OCI-LY7 (cell line): ENCODE measurements around the gene TGFBR1. TPM values are rescaled to one million over a fixed set of nuclear protein-coding genes. Genes with fewer than 3 reads are reported as not detected.

Source experiments
- BruUV-seq: library from RNA; stranded (reverse); fragments of 400-500 nt; replicated peaks from 2 replicates; lab custom pipeline; 2021; lab: Mats Ljungman, UMichigan
- CTCF ChIA-PET: fragments of 300-600 bp; sonication (Branson Sonifier 250); formaldehyde crosslinking; loops from one replicate; lab custom pipeline; 2022; ENCODE audit warnings: antibody characterized with exemption; ENCODE audit not compliant: unreplicated experiment; lab: Charles Lee
- POLR2A ChIA-PET: fragments of 300-600 bp; sonication (Branson Sonifier 250); formaldehyde crosslinking; loops from one replicate; lab custom pipeline; 2022; ENCODE audit warnings: antibody characterized with exemption; lab: Charles Lee
- DNase-seq: peaks from one replicate; pipeline ENCODE4 v3.0.0-alpha.2; 2015; ENCODE audit warnings: low spot score
- H2AFZ ChIP-seq: fragments of 200-600 bp; sonication (generic), shearing (Covaris generic); 2 replicates; pipeline ENCODE4 v1.6.1; 2014; ENCODE audit warnings: mild to moderate bottlenecking, antibody characterized with exemption, low read length, moderate library complexity
- H3K27ac ChIP-seq: fragments of 200-600 bp; sonication (generic); 2 replicates; pipeline ENCODE4 v1.5.1; 2014; ENCODE audit warnings: mixed run types, low read depth, mild to moderate bottlenecking, moderate library complexity, low read length, inconsistent platforms; ENCODE audit not compliant: poor library complexity, severe bottlenecking
- H3K36me3 ChIP-seq: fragments of 200-600 bp; sonication (generic); 2 replicates; pipeline ENCODE4 v1.6.1; 2014; ENCODE audit warnings: mild to moderate bottlenecking, antibody characterized with exemption, low read length, moderate library complexity, mixed read lengths; ENCODE audit not compliant: insufficient read depth
- H3K4me1 ChIP-seq: fragments of 200-600 bp; sonication (generic); 2 replicates; pipeline ENCODE4 v1.5.1; 2014; ENCODE audit warnings: mild to moderate bottlenecking, low read length; ENCODE audit not compliant: insufficient read depth, poor library complexity, severe bottlenecking
- H3K4me2 ChIP-seq: fragments of 200-600 bp; sonication (generic); 2 replicates; pipeline ENCODE4 v1.6.1; 2014; ENCODE audit warnings: mild to moderate bottlenecking, low read length
- H3K4me3 ChIP-seq: fragments of 200-600 bp; sonication (generic); 2 replicates; pipeline ENCODE4 v1.5.1; 2014; ENCODE audit warnings: mild to moderate bottlenecking, low read depth, low read length; ENCODE audit not compliant: poor library complexity, severe bottlenecking
- H3K79me2 ChIP-seq: fragments of 200-600 bp; sonication (generic); 2 replicates; pipeline ENCODE4 v1.6.1; 2016; ENCODE audit warnings: low read depth, mild to moderate bottlenecking, low read length, moderate library complexity, mixed read lengths; ENCODE audit not compliant: insufficient read depth
- H3K9me2 ChIP-seq: fragments of 200-600 bp; sonication (generic); 2 replicates; pipeline ENCODE4 v1.6.1; 2016; ENCODE audit warnings: mild to moderate bottlenecking, low read length, mixed read lengths; ENCODE audit not compliant: insufficient read depth
- H3K9me3 ChIP-seq: fragments of 200-600 bp; sonication (generic); 2 replicates; pipeline ENCODE4 v1.6.1; 2014; ENCODE audit warnings: mild to moderate bottlenecking, mixed run types, low read length, mixed read lengths
- H4K20me1 ChIP-seq: fragments of 200-600 bp; sonication (generic); 2 replicates; pipeline ENCODE4 v1.6.1; 2014; ENCODE audit warnings: mild to moderate bottlenecking, antibody characterized with exemption, low read length, moderate library complexity, mixed read lengths; ENCODE audit not compliant: insufficient read depth
- CTCF ChIP-seq: fragments of 200-600 bp; sonication (generic); conservative IDR thresholded peaks from 2 replicates; pipeline ENCODE4 v1.5.1; 2014; ENCODE audit warnings: mild to moderate bottlenecking, antibody characterized with exemption, low read length, moderate library complexity, mixed read lengths
- EZH2phosphoT487 ChIP-seq: fragments of 200-600 bp; sonication (generic); IDR thresholded peaks from 2 replicates; pipeline ENCODE4 v1.6.1; 2018; ENCODE audit warnings: low read depth, borderline replicate concordance, mild to moderate bottlenecking, mixed run types, antibody characterized with exemption, low read length, moderate library complexity, mixed read lengths
- intact Hi-C: fragments of 100-400 bp; cut with micrococcal nuclease; formaldehyde crosslinking; loops from one replicate; pipeline ENCODE4 v1.10.0; 2022; ENCODE audit not compliant: unreplicated experiment
- total RNA-seq, 2 experiments: library from RNA; depleted of rRNA in 1 of 2; stranded (reverse); fragments of >200 nt in 1 of 2; shearing (Covaris generic) in 1 of 2; gene quantifications; 2 replicates each; pipeline ENCODE4 v1.2.3, GENCODE V29; 2014 to 2022

TGFBR1 gene
- total RNA-seq, 2 experiments from 2014 or later: 13.6 to 36.7 TPM

GRCh38 chr9:99177576-99178366 lies 72.9 kb downstream of the TGFBR1 start:
- no TSS peak for BruUV-seq
- no peak overlapping the region for H3K27ac ChIP-seq
- no peak overlapping the region for H2AFZ ChIP-seq
- no peaks in the 10 kb centered on the region for H3K9me2 ChIP-seq
- no peaks in the 10 kb centered on the region for H3K9me3 ChIP-seq
- TF ChIP-seq EZH2phosphoT487 (no peak), CTCF (no peak)
- no peak overlapping the region for H3K4me2 ChIP-seq
- peaks cover 7% of the 10 kb centered on the region for H3K4me1 ChIP-seq
- H4K20me1 ChIP-seq: no peaks in the 10 kb centered on the region
- ChIA-PET POLR2A (interaction anchor here (0.5 kb wide), 1 partner anchor 739 kb away, joined by 3 read pairs; no protein-coding TSS in a partner anchor), CTCF (no interaction called here)
- no peak overlapping the region for H3K4me3 ChIP-seq
- H3K36me3 ChIP-seq: no peaks in the 10 kb centered on the region
- intact Hi-C loops: no loop called here
- no peak for DNase-seq
- H3K79me2 ChIP-seq: no peaks in the 10 kb centered on the region

GRCh38 chr9:99178912-99179872 lies 74.3 kb downstream of the TGFBR1 start:
- no peak overlapping the region; the same call in 1 of the 2 replicates for H2AFZ ChIP-seq
- no peak overlapping the region for H3K27ac ChIP-seq
- no TSS peak for BruUV-seq
- no peaks in the 10 kb centered on the region for H3K36me3 ChIP-seq
- peaks cover 7% of the 10 kb centered on the region for H3K4me1 ChIP-seq
- no peaks in the 10 kb centered on the region for H4K20me1 ChIP-seq
- H3K9me3 ChIP-seq: no peaks in the 10 kb centered on the region
- no peak overlapping the region for H3K4me2 ChIP-seq
- ChIA-PET CTCF (no interaction called here), POLR2A (interaction anchor here (0.8 to 1.0 kb wide), 2 partner anchors 31 to 62 kb away, joined by 3 read pairs; no protein-coding TSS in a partner anchor)
- no peaks in the 10 kb centered on the region for H3K79me2 ChIP-seq
- TF ChIP-seq EZH2phosphoT487 (no peak), CTCF (no peak)
- intact Hi-C loops: no loop called here
- H3K9me2 ChIP-seq: no peaks in the 10 kb centered on the region
- no peak for DNase-seq
- H3K4me3 ChIP-seq: no peak overlapping the region
